Activated CD4-positive, alpha-beta T cell treated with anti-CD3 and anti-CD28 coated beads, Interleukin-10, Interleukin-2, amounts not matched to agents 100 ng/mL and 50 ng/mL, durations not matched to agents 16 hours and 8 hours (primary cell): Measurements from ENCODE around the gene EXOC3L4.

Experiments
- DNase-seq: peaks from one replicate; pipeline ENCODE4 v3.0.0-alpha.2; 2020

Gene EXOC3L4

DNA sequence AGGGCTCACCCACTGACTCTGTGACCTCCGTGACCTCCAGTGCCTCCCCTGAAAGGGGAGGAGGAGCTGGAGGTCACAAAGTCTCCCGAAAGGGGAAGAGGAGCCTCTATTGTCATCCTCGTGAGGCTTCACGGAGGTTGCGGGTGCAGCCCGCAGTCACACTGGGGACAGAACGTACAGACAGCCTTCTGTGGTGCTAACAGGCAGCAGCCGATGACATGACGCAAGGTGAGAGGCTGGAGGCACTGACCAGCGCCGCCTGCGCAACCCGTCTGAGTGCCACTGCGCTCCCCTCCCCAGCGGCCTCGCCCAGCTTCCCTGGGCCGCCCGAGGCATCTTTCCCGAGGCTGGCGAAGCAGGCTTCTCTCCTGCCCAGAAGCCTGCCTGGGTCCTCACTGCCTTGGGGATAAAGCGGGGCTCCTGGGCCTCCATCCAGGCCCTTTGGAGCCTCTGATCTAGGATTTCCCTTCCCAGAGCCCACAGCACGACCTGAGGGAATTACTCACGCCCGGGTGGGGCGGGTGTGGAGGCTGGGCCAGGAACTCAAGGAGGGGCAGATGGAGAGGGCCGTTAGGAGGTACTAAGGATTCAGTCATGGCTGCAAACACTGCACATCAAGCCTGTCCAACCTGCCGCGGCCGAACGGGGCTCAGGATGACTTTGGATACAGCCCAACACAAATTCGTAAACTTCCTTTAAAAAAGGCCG lies 22.8 kb upstream of the EXOC3L4 start:
- DNase-seq: no peak

DNA sequence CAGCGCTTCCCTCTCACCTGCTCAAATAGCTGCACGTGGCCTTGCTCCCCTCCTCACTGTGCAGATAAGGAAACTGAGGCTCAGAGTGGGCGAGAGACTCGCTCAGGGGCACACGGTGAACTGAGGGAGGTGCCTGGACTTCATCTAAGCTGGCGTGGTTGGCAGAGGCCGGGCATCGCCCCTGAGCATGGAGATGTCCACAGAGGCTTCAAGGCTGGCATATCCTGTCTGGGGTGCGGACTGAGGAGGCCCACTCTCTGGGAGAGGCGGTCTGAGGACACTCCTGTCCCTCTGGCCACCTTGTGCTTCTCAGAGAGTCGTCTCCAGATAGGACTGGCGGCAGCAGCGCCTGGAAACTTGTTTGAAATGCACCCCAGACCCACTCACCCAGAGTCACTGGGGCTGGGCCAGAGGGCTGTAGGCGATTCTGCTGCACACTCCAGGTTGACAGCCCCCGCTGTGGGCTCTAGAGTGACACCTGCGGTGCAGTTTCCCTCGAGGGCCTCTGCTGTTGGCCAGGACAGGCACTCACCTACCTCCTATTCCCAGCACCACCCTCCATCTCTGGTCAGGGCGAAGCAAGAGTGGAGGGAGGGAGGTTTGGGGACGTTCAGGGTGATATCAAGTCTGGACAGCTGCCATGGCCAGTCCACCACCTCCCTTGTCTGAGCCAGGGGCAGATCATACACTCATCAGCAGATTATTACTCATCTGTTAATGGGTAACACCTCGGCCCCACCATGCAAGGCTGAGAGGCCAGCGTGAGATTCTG lies 21.7 kb upstream of the EXOC3L4 start:
- DNase-seq: no peak

DNA sequence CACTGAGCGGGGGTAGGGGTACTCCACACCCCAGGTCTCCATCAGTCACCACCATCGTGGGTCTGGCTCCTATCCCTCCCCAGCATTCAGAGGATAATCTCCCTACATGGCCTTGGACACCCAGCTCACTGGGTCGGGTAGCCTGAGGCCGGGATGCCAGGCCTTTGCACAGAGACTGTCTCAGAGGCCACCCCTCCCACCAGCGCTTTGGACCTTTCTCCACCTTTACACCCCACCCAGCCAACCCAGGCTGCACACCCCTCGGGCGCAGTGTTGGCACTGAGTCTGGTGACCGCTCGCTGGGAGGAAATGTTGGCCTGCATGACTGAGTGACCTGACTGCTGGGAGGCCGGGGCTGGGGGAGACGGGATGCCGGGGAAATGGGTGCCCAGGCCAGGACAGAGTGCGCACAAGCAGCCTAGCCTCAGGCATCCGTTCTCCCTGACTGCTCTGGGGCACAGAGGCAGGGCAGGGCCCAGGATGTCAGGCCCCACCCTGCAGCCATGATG lies 21.1 kb upstream of the EXOC3L4 start:
- no peak for DNase-seq

DNA sequence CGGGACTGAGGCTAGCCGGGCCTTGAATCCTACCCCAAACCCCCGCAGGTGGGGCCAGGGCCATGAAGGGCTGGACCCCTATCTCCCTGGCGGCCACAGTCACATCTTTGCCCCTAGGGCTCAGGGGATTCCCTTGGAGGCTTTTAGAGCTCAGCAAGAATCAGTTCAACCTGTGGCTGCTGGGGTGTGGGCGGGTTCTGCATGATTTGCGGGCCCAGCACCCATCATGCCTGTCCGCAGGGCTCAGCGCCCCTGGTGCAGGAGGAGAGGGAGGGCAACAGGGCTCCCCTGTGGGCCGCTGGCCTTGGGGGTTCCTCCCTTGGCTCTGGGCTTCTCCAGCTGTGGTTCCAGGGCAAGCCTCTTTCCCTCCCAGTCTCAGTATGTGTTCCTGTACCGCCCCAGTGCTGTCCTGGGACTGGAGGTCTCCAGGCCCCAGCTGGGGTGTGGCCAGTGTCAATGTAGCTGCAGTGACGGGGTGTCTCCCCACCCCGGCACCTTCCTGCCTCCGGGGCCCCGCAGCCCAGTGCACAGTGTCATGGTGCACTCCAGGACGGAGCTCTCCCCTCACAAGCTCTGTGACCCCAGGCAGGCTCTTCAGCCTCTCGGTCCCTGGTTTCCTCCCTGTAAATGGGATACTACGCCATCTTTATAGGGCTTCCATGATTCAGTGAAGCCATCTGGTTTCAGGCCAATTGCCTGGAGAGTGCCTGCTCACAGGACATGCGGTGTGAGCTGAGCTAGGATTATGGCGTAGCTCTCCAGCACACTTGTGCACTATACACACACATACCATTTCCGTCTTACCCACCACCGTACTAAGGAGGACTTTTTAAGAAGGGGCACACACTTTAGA lies 20.4 kb upstream of the EXOC3L4 start:
- DNase-seq: no peak

- no peak for DNase-seq
Observed at GRCh38 chr14:103074729-103075367, 19.7 kb upstream of the EXOC3L4 start.

DNA sequence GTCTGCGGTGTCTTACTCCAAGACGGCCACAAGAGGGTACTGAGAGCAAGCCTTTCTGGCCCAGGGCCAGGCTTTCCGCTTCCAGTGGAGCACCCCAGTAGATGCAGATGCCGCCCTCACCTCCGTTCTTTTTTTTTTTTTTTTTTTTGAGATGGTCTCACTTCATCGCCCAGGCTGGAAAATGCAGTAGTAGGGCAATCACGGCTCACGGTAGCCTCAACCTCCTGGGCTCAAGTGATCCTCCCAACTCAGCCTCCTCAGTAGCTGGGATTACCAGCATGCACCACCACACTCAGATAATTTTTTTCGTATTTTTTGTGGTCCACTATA lies 16.1 kb upstream of the EXOC3L4 start:
- peak; percentile 82 for DNase-seq

GRCh38 chr14:103078860-103079587 lies 15.5 kb upstream of the EXOC3L4 start:
- DNase-seq: no peak

DNA sequence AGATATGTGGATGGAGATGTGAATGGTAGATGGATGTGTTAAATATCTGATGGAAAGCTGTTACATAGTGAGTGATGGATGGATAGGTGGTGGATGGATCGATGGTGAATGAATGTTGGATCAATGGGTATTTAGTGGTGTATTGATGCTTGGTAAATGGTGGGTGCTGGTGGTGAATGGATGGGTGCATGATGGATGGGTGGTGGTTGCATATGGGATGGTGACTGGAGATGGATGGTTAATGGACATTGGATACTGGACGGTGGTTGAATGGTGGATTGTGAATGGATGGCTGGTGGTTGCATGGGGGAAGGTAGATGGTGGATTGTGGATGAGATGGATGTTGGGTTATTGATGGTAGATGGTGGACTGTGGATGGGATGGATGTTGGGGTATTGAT lies 12.6 kb upstream of the EXOC3L4 start:
- no peak for DNase-seq

GRCh38 chr14:103084021-103084919 lies 10.3 kb upstream of the EXOC3L4 start, which contains the start of gene LBHD2:
LBHD2 (plus strand) TSS chr14:103084210; CDS start chr14:103086013, 1,803 bp downstream.
- DNase-seq: no peak

DNA sequence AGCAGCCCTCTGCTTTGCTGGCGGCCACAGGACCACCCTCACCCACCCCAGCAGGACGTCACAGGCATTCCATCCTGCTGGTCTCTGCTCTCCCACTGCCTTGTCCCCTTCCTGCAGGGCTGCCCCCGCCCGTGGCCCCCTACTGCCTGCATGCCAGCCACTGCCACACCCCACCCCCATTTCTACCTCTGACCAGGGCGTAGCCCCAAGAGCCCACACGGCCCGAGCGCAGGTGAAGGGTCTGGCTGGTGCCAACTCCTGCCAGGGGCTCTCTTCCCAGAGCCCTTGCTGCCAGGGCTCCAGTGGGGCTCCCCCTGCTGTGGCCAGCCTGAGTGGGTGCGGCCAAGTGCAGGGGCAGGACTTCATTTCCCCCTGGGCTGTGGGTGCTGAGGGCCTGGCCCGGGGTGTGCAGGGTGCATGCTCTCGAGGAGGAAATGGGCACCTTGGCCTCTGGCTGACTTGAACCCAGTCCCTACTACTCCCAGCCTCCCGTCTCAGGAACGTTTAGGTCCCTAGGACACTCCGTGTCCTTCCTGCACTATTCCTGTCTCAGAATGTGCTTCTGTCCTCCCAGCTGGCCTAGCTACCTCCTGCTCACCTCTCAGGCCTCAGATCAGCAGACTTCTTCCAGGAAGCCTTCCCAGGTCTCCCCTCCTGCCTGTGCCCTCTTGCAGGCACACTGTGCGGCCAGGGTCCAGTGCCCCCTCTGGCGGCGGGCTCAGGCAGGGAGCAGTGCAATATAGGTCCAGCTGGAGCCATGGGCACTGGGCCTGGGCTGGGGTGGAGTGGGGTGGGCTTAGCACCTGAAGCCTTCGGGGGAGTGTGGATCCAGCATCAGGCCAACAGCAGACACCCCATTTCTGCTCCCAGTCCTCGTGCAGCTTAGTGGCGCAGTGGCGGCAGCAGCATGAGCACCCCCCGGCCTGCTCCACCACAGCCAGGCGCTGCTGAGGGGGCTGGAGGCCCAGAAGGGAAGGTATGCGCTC lies 9.1 kb upstream of the EXOC3L4 start:
- DNase-seq: no peak

DNA sequence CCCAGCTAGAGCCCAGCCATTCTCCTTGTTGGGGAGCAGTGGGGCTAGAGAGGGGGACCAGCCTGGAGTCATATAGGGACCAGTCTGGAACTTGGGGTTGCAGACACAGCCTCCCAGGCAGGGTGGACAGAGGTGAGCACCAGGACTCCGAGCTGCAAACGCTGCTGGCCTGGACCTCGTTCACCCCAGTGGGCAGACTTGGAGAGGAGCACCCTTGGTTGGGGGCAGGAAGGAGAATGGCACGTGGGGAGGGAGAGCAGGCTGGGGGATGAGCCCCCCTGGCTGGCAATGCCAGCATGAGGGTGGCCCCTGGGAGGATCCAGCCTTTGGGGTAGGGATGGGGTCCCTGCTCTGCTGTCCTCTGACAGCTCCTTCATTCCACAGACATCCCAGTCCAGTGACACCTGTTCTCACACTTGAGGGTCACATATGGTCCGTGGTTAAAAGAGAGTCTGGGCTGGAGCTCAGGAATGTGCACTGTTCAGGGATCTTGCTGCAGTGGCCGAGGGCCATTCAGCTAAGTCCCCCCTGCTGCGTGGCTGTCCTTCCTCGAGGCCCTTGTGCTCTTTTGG lies 7.7 kb upstream of the EXOC3L4 start:
- no peak for DNase-seq

- no peak for DNase-seq
Observed at GRCh38 chr14:103087343-103087835, 7.1 kb upstream of the EXOC3L4 start.

DNA sequence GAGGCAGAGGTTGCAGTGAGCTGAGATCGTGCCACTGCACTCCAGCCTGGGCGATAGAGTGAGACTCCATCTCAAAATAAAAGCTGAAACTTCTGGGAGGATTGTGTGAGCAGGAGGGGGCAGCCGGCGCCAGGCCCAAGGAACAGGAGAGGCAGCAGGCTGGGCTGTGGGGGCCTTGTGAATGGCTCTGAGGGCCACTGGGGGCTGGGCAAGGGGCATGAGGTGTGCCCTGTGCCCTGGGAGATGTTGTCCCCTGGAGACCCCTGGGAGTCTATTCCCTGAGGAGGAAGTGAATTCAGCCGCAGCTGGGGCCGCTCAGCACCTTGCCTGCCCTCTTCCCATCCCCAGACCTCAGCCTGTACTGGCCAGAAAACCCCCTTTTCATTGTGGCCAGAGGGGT lies 5.6 kb upstream of the EXOC3L4 start:
- DNase-seq: no peak

DNA sequence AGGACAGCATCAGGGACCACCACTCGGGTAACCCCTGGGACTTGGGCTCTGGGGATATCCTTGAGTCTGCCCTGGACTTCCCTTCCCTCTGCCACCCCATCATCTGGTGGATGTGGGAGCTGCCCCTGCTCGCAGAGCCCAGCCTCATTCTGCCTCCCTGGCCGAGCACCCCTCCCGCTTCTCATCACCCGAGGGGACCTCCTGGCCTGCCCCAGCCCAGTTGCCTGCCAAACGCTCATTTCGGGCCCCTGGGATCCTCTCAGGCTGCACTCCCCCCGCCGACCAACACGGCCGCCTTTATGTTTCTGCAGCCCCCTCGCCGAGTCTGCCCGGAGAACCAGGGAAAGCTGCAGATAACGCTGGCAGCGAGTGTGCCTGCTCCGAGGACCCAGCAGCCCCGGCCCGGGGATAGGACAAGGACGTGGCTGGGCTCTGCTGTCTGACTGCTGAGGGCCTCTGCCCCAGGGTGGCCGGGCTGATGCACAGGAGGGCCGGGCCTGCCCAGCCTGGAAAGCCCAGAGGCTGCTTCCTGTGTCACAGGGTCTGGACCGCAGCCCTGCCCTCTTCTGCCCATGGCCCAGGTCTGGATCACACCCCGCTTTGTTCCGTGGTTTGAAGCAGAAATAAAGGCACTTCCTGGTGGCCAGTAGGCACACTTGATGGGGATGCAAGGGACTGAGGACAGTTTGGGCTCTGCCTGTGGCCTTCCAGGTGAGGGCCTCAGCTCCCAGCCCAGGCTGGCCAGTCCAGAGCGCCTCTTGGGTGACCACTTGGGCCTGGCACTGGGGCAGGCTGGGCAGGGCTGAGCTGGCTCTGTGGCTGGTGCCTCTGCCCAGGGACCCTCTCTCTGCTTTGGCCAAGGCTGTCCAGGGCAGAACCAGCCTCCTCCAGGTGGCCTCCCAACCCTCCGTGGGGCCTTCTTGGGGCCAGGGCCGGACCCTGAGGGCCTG lies 4.9 kb upstream of the EXOC3L4 start:
- no peak for DNase-seq

- DNase-seq: no peak
Observed at GRCh38 chr14:103090481-103091020, 4.0 kb upstream of the EXOC3L4 start.

GRCh38 chr14:103091041-103091882 lies 3.3 kb upstream of the EXOC3L4 start:
- DNase-seq: peak; percentile 76

- DNase-seq: no peak
Observed at GRCh38 chr14:103091883-103092222, 2.7 kb upstream of the EXOC3L4 start.
